ENCODE data around the gene DNLZ.

- no peak for TF ChIP-seq GATA3 (IDR thresholded peaks at IDR 0.05; ENCODE audit: low read depth, low read length)
- TF ChIP-seq GATA2 (IDR thresholded peaks at IDR 0.05; ENCODE audit: low read depth, low read length) = no peak
Observed at GRCh38 chr9:136326061-136326760, 37.3 kb downstream of the DNLZ start.

Data from SH-SY5Y (cell line).